Measurements from ENCODE around the gene OPCML. TPM values are rescaled to one million over a fixed set of nuclear protein-coding genes. Genes with fewer than 3 reads are reported as not detected.

OPCML gene
- total RNA-seq, 2 donors from 2014 or later: 0.34 TPM; not detected in 1

DNA sequence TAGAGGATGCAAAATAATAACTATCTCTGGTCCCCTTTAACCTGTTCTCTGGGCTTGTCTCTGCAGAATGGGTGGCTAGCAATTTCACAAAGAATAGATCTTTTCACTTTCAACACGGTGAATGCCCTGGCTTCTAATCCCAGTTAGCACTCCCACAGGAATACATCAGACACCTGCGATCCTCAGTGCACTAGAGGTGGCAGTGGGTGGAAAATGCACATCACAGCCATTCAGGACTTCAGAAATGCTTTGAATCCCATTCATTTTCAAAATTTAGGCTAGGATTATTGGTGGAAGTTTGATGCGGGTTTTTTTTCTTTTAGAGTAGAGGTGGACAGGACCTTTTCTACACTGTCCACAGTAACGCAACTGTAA is 55.1 kb downstream of the OPCML start:
- DNase-seq (ENCODE audit: low spot score): no peak
- intact Hi-C loops (cut with DNase I): no loop called here
- Histone ChIP-seq H3K27me3 (replicated peaks; ENCODE audit: insufficient read depth) (no peaks in the 10 kb centered on the region), H3K36me3 (no peaks in the 10 kb centered on the region), H3K4me3 (no peak overlapping the region), H3K9me3 (no peaks in the 10 kb centered on the region), H3K4me1 (replicated peaks) (no peaks in the 10 kb centered on the region), H3K27ac (no peak overlapping the region)
- TF ChIP-seq, protein P1, sequence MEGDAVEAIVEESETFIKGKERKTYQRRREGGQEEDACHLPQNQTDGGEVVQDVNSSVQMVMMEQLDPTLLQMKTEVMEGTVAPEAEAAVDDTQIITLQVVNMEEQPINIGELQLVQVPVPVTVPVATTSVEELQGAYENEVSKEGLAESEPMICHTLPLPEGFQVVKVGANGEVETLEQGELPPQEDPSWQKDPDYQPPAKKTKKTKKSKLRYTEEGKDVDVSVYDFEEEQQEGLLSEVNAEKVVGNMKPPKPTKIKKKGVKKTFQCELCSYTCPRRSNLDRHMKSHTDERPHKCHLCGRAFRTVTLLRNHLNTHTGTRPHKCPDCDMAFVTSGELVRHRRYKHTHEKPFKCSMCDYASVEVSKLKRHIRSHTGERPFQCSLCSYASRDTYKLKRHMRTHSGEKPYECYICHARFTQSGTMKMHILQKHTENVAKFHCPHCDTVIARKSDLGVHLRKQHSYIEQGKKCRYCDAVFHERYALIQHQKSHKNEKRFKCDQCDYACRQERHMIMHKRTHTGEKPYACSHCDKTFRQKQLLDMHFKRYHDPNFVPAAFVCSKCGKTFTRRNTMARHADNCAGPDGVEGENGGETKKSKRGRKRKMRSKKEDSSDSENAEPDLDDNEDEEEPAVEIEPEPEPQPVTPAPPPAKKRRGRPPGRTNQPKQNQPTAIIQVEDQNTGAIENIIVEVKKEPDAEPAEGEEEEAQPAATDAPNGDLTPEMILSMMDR (IDR thresholded peaks at IDR 0.05): no peak
- TF ChIP-seq POLR2A (IDR thresholded peaks at IDR 0.05) (no peak), POLR2AphosphoS5 (IDR thresholded peaks at IDR 0.05) (no peak)
- whole genome bisulfite sequencing: 88% methylated on average over 4 of the region's 4 CpGs

DNA sequence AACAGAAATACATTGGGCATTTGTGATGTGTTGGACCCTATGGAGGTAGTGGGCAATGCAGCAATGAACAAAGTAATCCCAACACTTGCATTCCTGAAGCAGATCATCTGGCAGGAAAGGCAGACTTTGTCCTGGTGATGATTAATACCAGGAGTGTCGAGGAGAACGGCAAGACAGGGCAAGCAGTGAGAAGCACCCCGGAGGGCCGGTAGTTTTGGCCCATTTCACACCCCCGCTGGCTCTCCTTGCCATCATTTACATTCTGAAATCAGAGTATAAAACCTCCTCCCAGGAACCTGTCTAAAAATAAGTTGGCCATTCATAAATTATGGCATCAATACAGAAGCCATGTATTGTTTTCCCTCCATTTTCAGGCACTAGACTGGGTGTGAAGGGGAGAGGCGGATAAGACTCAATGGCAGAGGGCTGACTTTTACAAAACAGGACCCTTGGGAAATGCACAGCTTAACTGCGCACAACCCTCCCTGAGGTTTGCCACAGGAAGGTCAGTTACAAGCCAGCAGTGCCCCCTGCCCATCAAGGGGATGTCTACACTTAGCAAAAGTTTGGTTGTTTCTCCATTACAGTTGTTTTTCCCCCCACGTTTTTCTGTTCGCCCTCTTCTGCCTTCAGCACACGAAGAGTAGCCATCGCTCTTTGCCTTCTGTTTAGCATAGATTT is 55.6 kb downstream of the OPCML start:
- TF ChIP-seq, protein P1 (IDR thresholded peaks at IDR 0.05): no peak
- TF ChIP-seq POLR2AphosphoS5 (IDR thresholded peaks at IDR 0.05) (no peak), POLR2A (IDR thresholded peaks at IDR 0.05) (no peak)
- DNase-seq (ENCODE audit: low spot score): no peak
- no peaks in the 10 kb centered on the region for H3K27me3 ChIP-seq (replicated peaks; ENCODE audit: insufficient read depth)
- H3K4me1 ChIP-seq (replicated peaks): no peaks in the 10 kb centered on the region
- no peaks in the 10 kb centered on the region for H3K36me3 ChIP-seq
- no peak overlapping the region for H3K4me3 ChIP-seq
- intact Hi-C loops (cut with DNase I): no loop called here
- 52% methylated on average over 11 of the region's 11 CpGs for whole genome bisulfite sequencing
- no peaks in the 10 kb centered on the region for H3K9me3 ChIP-seq
- no peak overlapping the region for H3K27ac ChIP-seq

DNA sequence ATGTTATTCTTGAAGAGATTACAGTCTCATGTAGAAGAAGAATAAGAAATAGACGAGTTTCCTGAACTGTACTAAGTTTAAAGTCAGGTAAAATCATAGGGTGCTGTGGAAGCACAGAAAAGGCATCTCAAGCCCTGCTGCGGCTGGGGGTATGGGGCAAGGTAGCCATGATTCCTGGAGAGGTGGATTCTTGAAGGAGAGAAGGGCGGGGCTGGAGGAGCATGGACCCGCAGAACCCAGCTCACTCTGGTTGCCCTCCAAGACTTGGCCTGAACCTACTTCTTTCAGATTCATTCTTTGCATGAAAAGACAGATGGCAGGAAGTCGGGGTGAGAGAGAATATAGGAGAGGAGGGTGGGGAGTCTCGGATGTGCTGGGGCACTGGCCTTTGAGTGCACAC is 57.8 kb downstream of the OPCML start:
- 86% methylated on average over 6 of the region's 6 CpGs for WGBS
- Histone ChIP-seq H3K9me3 (no peaks in the 10 kb centered on the region), H3K27me3 (replicated peaks; ENCODE audit: insufficient read depth) (no peaks in the 10 kb centered on the region), H3K4me3 (no peak overlapping the region), H3K36me3 (no peaks in the 10 kb centered on the region), H3K27ac (no peak overlapping the region), H3K4me1 (replicated peaks) (no peaks in the 10 kb centered on the region)
- intact Hi-C loops (cut with DNase I): no loop called here
- no peak for DNase-seq (ENCODE audit: low spot score)
- TF ChIP-seq, protein P1 (IDR thresholded peaks at IDR 0.05): no peak
- TF ChIP-seq POLR2AphosphoS5 (IDR thresholded peaks at IDR 0.05) (no peak), POLR2A (IDR thresholded peaks at IDR 0.05) (no peak)

DNA sequence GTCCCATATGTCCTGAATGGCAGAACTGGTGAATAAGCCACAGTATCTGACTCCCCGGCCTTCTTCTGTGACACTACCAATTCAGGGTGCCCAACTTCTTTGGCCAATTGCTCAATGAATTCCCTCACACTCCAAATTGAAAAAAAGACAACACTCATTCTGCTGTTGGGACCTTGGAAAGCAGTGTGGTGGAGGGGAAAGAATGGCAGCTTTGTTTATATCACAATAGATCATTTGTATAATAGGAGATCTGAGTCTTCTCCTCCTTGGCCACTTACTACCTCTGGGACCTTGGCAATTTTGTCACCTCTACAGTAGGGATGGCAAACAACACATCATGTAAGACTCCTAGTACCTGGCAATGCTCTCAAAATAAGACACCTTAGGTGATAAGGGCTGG is 64.6 kb downstream of the OPCML start:
- no peak for DNase-seq (ENCODE audit: low spot score)
- no peaks in the 10 kb centered on the region for H3K4me1 ChIP-seq (replicated peaks)
- no peaks in the 10 kb centered on the region for H3K27me3 ChIP-seq (replicated peaks; ENCODE audit: insufficient read depth)
- TF ChIP-seq POLR2AphosphoS5 (IDR thresholded peaks at IDR 0.05) (no peak), POLR2A (IDR thresholded peaks at IDR 0.05) (no peak)
- TF ChIP-seq, protein P1 (IDR thresholded peaks at IDR 0.05): no peak
- 77% methylated on average over 1 of the region's 1 CpG for WGBS
- no peak overlapping the region for H3K27ac ChIP-seq
- intact Hi-C loops (cut with DNase I): no loop called here
- no peaks in the 10 kb centered on the region for H3K36me3 ChIP-seq
- H3K9me3 ChIP-seq: no peaks in the 10 kb centered on the region
- no peak overlapping the region for H3K4me3 ChIP-seq

DNA sequence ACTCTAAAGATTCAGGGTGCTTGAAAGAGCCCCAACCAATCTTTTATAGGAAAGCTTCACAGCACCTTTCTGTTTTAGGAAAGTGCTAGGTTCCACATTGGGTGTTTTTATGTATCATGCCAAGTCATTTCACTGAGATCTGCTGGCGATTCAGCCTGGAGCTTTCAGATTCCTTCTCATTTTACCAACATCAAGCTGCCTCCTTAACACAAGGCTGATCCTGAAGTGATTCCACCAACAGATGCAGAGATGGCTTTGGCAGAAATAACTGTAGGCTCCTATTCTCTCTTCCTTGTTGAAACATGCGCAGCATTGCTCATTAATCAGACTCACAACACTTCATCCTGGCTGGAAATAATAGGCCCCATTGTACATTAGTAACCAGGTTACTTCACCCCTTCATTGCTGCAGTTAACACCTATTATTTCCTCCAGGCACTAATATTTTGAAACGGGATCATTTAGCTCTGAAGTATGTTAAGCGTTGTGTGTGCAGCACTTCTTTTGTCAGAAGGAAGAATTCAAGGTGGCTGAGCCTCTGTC is 89.0 kb downstream of the OPCML start:
- DNase-seq (ENCODE audit: low spot score): no peak
- Histone ChIP-seq H3K27ac (no peak overlapping the region), H3K4me3 (no peak overlapping the region), H3K27me3 (replicated peaks; ENCODE audit: insufficient read depth) (no peaks in the 10 kb centered on the region), H3K36me3 (no peaks in the 10 kb centered on the region), H3K4me1 (replicated peaks) (no peaks in the 10 kb centered on the region), H3K9me3 (no peaks in the 10 kb centered on the region)
- 49% methylated on average over 4 of the region's 4 CpGs for WGBS
- intact Hi-C loops (cut with DNase I): no loop called here
- TF ChIP-seq POLR2A (IDR thresholded peaks at IDR 0.05) (no peak), POLR2AphosphoS5 (IDR thresholded peaks at IDR 0.05) (no peak)
- TF ChIP-seq, protein P1 (IDR thresholded peaks at IDR 0.05): no peak

Data from prostate gland (tissue), 2 donors.